Activated CD8-positive, alpha-beta memory T cell treated with anti-CD3 and anti-CD28 coated beads for 48 hours (primary cell): ENCODE data around the gene TRAF7.

Source experiments
- DNase-seq, 3 experiments: peaks; one replicate each; pipeline ENCODE4 v3.0.0-alpha.2; 2020; ENCODE audit warnings: low read depth in 2 of 3, low spot score in 2 of 3

TRAF7 gene

DNA sequence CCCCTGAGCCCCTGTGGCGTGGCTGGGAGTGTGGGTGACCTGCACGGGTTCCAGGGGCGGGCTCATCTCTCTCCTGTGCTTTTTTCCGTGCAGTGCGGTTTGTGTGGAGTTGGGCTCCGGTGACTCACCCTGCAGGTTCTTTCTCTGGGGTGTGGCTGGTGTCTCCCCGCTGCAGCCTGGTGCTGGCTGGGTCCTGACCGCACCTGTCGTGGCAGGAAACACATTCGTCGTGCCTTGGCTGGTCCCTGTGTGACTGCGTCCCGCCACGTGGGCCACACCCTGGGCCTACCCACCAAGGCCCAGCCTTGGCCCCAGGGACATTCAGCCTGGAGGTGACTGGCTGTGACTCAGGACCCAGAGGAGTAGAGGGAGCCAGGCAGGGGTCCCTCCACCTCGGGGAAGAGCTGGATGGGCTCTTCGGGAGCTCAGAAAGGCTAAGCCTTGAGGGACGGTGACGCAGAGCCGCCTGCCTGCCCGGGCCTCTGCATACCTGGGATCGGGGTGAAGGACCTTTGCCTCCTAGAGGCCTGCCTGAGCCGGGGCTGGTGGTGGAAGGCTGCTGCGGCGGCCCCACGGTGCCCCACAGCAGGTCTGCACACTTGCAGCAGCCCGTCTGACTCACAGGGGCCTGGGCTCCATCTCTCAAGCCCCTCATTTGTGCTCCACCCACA lies 7.8 kb downstream of the TRAF7 start:
- DNase-seq: no peak

DNA sequence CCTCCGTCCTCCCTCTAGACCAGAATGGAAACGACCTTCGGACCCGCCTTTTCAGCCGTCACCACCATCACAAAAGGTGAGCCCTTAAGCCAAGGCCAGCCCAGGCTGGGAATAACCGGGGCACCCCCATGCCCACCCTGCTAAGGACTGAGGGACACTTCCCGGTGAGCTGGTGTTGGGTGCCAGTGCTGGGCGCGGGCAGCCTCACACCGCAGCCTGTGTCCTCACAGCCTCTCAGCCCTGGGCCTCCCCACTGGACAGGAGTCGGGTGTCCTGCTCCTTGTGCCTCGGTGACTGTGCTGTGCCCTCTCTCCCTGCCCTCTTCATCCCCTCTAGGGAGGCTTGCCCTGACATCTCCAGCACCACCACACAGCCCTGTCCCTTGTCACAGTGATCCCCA lies 10.3 kb downstream of the TRAF7 start:
- DNase-seq: no peak

DNA sequence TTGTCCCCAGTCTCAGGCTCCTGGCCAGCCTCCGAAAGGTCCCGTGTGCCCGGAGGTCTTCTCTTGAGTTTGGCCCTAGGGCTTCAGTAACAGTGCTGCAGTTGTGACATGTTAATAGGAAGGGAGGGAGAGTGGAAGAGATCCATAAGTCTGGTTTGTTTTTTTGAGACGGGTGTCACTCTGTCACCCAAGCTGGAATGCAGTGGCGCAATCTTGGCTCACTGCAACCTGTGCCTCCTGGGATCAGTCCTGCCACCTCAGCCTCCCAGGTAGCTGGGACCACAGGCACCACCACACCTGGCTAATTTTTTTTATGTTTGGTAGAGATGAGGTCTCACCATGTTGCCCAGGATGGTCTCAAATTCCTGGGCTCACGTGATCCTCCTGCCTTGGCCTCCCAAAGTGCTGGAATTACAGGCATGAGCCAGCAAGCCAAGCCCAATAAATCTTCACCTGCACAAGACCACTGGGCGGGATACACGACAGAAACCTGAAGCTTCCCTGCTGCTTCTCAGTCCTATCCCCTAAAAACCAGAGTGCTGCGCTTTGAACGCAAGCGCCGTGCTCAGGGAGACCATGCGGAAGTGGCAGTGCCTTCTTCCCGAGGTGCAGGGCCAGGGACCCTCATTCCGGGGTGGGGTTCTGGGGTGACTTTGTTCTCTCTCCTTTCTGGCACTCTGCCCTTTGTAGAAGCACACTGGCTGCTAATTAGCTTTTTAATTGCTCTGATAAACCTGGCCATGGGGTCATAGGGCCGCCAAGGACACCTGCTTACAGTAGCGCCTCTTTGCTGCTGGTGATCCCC lies 10.9 kb downstream of the TRAF7 start:
- DNase-seq: no peak

DNA sequence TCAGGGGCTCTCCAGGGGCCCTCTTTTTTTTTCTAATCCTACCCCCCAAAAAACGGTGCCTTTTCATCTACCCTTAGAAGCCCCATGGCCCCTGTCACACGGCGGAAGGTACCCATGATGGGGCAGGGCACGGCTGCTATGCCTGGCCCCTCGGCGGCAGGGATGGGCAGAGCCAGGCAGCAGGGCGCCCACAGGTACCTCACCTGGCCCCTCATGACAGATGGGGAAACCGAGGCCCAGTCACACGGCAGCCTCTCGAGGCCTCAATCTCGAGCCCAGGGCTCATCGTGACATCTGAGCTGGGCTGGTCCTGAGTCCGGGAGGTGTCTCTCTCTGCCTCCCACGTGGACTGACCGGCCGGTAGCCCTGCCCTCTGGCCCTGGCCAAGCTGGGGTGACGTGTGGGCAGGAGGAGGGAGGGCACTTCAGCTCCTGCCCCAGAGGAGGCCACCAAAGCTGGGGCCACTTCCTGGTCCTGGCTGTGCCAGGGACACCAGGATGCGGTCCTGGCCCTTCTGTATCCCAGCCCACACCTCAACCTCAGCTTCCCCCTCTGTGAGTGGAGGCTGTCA lies 11.6 kb downstream of the TRAF7 start:
- no peak for DNase-seq

DNA sequence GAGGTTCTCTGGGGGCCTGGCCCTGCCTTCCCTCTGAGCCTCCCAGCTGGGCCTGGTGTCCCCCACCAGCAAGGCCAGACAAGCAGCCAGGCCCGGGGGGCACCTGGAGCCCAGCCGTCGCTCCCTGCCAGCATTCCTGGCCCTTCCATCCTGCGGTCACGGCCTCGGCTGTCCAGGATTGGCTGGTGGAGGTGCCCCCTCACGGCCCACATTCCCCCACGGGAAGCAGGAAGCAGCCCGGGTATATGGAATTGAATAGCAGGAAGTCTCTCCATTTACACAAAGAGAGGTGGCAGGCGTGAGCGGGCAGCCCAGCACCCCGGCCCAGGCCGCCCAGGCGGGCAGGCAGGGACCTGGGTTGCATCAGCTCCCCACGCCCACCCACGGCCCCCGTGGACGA lies 14.5 kb downstream of the TRAF7 start:
- no peak for DNase-seq

DNA sequence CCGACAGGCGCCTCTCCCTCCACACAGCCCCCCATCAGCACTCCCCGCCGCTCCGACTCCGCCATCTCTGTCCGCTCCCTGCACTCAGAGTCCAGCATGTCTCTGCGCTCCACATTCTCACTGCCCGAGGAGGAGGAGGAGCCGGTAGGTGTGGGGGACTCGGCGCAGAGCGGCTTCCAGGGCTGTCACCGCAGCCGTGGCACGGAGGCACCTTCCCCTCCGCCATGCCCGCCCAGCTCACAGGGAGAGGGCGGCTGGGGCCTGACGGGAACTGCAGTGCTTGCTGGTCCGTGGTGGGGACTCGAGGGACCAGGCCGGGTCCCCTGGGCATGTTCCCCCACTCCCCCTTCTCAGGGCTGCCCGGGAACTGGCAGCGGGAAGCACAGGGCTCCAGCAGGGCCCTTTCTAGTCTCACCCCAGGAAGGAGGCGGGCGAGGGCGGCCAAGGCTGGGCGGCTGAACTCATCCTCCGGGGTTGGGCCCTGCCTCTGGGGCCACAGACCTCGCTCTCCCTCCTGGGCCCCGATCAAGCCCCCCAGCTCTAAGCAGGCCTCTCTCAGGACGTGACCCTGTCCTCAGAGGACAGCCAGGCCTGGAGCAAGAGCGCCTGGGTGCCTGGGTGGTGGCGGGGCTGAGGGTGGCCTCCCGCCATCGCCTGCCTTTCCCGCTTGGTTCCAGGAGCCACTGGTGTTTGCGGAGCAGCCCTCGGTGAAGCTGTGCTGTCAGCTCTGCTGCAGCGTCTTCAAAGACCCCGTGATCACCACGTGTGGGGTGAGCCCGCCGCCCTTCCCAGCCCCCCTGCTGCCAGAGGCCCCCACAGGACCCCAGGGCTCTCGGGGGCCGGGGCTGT lies 15.2 kb downstream of the TRAF7 start:
- DNase-seq: no peak

DNA sequence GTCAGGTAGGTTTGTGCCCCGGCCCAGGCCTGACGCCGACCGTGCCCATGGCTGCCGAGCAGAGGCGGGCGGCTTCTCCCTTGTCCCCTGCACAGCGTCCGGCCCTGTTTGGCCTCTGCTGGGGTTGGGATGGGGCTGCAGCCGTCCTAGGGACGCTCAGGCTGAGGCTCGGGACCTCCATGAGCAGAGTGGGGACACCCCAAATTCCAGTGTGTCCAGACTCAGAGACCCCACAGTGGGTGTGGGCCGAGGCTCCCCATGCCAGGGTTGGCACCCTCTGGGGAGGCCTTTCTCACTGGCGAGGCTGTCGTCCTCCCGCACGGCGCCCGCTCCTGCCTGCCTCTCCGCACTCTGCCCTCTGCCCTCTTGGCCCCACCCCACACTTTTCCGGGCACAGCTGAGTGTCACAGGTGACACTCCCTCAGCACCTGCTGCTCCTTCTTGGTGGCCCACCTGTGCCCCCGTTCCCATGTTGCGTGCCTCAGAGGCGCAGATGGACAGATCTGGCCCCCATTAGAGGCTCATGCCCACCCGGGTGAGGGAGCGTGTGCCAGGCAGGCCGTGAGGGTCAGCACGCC lies 16.1 kb downstream of the TRAF7 start:
- DNase-seq: no peak

DNA sequence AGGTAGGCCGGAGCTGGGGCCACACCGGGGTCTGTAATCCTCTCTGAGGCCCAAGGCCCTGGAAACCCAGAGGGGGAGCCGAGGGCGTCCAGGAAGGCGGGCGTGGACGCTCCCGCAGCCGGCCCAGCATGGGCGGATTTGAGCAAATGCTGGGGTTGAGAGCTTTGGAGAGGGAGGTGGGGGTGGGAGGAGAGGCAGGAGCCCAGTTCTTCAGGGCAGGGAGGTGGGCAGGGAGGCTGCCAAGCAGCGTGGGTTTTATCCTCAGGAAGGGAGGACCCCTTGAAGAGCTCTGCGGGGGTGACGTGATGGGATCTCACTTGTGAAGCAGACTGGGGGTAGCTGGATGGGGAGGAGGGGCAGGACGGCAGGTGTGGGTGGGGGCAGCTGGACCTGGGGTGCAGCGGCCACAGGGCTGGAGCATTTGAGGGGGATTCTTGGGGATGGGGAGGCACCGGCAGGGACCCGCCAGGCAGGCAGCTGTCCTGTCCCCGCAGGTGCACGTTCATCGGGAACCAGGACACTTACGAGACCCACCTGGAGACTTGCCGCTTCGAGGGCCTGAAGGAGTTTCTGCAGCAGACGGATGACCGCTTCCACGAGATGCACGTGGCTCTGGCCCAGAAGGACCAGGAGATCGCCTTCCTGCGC lies 17.2 kb downstream of the TRAF7 start:
- no peak for DNase-seq

DNA sequence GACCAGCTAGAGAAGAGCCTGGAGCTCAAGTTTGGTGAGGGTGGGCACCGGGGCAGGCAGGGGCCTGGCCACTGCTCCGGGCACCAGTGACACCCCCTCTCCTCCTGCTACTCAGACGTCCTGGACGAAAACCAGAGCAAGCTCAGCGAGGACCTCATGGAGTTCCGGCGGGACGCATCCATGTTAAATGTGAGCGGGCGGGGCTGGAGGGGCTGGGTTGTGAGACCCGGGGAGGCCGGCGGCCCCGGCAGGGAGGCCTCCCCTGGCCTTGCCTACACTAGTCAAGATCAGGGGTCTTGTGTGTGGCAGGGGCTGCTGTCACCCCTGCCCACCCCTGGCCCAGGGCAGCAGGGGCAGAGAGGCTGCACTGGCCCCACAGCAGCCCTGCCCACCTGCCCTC lies 17.8 kb downstream of the TRAF7 start:
- DNase-seq: no peak

DNA sequence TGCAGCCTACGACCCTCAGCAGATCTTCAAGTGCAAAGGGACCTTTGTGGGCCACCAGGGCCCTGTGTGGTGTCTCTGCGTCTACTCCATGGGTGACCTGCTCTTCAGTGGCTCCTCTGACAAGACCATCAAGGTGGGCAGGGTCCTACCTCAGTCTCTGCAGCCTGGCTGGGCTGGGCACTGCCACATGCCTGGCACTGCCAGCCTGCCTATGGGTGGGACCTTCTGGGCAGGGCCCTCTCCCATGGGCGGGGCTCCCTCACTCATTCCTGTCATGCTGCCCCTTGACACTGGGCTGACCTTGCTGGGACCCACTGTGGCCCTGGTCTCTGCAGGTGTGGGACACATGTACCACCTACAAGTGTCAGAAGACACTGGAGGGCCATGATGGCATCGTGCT lies 18.3 kb downstream of the TRAF7 start:
- DNase-seq: no peak

DNA sequence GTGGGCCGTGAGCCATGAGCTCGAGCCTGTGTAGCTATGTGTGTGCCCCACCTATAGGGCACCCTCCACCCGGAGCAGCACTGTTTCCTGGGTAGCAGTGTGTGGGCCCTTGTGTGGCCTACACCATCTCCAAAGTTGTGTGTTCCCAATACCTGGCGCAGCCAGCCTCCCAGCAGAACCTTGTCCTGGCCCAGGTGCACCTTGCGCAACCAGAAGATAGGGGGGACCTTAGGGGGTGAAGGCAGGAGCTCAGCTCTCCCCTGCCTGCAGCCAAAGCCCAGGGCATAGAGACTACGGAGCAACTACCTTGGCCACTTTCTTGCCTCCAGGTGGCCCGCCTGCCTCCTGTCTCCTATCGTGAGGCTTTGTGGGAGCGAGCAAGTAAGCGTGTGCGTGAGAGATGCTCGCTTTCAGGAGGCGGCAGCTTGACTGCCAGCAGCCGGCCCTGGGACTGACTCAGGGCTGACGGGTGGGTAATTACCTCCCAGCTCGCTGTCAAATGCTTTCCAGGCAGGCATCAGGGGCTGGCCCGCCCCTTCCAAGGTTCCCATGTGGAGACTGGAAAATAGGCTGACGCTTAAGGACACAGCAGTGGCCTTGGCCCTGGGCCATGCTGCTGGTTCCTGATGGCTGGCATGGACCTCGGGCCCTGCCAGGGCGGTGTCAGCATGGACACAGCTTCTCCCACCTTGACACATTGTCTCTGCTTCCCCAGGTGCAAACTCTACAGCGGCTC lies 19.0 kb downstream of the TRAF7 start:
- no peak for DNase-seq

DNA sequence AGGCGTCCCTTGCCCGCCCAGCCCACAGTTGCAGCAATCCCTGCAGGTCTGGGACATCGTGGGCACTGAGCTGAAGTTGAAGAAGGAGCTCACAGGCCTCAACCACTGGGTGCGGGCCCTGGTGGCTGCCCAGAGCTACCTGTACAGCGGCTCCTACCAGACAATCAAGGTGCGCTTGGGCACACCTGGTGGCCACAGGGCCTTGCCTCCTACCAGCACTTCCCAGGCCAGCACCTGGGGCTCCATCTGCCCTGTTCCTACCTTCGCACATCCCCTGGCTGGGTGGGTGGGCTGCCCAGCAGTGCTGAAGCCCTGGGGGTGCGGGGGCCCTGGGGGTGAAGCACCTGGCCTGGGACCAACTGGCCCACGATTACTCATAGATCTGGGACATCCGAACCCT lies 19.9 kb downstream of the TRAF7 start:
- no peak for DNase-seq

DNA sequence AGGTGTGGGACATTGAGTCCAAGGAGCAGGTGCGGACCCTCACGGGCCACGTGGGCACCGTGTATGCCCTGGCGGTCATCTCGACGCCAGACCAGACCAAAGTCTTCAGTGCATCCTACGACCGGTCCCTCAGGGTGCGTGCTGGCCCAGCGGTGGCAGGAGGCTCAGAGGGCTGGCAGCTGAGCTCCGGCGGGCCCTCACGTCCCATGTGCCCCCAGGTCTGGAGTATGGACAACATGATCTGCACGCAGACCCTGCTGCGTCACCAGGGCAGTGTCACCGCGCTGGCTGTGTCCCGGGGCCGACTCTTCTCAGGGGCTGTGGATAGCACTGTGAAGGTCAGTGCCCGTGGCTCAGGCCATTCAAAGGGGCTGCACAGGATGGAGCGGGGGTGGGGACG lies 20.5 kb downstream of the TRAF7 start:
- DNase-seq: no peak

DNA sequence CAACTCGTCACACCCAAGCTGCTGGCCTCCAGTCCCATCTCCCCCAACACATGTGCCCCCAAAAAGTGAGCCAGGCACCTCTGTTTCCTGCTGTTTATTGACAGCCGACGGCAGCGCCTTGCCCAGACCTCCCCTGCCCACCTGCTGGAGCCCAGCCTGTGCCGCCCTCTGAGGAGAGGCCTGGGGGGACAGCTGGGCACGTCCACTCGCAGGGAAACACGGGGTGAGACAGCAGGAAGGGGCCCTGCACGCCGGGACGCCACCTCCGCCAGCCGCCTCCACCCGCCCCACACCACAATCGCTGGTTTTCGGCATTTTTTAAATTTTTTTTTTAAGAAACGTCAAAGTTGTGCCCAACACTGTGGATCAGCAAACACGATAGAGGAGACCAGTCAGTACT lies 21.5 kb downstream of the TRAF7 start:
- no peak for DNase-seq

DNA sequence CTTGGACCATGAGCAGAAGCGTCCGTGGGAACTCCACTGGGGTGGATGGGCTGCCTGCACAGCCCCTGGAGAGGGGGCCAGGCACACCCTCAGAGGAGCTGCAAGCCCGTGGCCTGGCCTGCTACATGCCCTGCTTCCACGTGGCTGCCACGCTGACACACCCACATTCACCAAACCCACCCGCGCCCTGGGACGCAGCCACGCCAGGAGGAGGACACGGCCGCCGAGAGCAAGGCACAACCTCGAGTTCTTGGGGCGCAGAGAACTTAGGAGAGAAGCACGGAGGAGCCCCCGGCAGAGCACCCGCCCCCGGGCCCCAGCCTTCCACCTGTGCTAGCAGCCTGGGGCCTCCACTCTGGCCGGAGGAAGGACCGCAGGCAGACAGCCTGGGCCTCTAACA lies 22.0 kb downstream of the TRAF7 start:
- DNase-seq: no peak

DNA sequence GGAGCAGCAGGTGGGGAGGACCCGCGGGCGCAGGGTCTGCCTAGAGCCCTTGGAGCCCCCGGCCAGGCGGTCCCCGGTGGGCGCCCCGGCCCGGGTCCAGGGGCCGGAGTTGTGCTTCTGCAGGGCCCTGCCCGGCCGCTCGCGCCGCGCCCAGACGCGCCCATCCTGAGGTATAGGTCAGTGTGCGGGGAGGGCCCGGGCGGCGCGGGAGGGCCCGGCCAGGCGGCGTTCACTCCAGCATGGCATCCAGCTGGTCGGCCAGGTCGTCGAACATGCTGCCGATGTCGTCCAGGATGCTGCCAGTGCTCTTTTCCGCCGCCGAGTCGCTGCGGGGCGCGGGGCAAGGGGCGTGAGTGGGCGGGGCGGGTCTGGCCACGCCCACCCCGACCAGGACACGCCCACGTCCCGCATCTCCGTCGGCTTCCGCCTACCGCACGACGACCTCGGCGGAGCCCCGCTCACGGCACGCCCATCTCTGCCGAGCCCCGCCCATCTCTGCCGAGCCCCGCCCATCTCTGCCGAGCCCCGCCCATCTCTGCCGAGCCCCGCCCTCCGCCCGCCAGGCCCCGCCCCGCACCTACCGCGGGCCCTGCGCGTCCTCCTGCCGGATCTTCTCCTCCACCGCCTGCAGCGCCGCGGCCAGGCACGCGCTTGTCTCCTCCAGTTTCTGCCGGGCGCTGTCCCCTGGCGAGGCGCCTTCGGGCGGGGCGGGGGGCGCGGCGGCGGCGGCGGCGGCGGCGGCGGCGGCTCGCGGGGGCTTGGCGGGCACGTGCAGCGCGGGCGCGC lies 22.9 kb downstream of the TRAF7 start:
- peak in 2 of 3 experiments; percentile 25 to 29 for DNase-seq

DNA sequence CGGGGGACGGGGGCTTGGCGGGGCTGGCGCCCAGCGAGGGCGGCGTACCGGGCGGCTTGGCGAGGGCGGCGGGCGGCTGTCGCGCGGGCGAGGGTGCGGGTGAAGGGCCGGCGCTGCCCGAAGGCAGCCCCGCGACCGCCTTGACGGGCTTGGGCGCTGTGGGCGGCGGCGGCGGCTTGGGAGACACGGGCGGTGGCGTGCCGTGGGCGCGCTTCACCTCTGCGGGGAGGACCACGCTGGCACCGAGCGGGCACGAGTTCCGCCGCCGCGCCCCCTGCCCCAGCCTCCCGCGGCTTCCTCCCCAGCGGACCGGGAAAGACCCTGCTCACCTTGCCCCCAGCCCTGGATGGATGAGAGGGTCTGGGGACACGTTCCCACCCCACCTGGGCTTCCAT lies 23.5 kb downstream of the TRAF7 start:
- no peak for DNase-seq

DNA sequence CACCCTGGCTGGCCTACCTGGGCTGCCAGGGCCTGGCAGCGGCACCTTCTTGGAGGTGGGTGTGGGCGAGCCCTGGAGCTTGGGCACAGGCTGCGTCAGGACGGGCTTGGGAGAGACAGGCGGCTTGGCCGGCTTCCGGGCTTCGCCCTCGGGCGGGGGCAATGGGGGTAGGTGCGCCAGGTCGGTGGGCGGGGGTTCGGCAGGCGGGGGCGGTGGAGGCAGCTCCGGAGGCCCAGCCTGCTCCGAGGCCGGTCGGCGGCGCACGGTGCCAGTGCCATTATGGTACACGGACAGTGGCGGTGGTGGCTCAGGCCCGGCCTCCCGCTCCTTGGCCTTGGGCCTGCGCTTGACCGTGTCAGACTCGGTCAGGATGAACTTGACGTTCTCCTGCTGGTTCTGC lies 24.0 kb downstream of the TRAF7 start:
- DNase-seq: no peak

DNA sequence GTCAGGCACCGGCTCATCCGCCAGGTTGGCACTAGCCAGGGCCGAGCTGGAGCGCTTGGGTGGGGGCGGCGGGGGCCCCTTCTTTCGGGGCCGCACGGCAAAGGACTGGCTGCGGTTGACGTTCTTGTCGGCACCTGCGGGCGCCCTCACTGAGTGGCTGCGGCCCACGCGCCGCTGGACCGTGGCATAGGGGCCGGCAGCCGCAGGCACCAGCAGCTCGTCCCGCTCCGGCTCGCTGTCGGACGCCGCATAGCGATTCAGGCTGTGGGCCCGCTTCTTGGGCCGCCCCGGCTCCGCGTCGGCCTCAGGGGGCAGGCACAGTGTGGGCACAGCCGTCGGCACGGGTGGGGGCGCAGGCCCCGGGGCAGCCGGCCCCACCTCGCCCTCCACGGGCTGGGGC lies 24.9 kb downstream of the TRAF7 start:
- DNase-seq: no peak
